PC-3 (cell line): Measurements from ENCODE around the gene ZNF25. TPM values are rescaled to one million over a fixed set of nuclear protein-coding genes. Genes with fewer than 3 reads are reported as not detected.
"Not testable (repeated sequence)": the region's sequence is repeated elsewhere in the genome, so short reads cannot be mapped to it uniquely, and the experiment has no call there.

Experiments
- ATAC-seq: fragments of 200-7000 bp; cut with Tn5 transposase; 2 replicates; pipeline ENCODE4 v1.9.1; 2020; ENCODE audit warnings: mild to moderate bottlenecking, moderate library complexity
- BruUV-seq: library from RNA; stranded (reverse); fragments of 400-500 nt; replicated peaks from 2 replicates; lab custom pipeline; 2021; lab: Mats Ljungman, UMichigan
- CTCF ChIA-PET: fragments of 300-600 bp; sonication (Branson Sonifier 250); formaldehyde crosslinking; loops from one replicate; lab custom pipeline; 2022; ENCODE audit warnings: antibody characterized with exemption; lab: Charles Lee
- POLR2A ChIA-PET: fragments of 300-600 bp; sonication (Branson Sonifier 250); formaldehyde crosslinking; loops from one replicate; lab custom pipeline; 2022; ENCODE audit warnings: antibody characterized with exemption; ENCODE audit not compliant: unreplicated experiment; lab: Charles Lee
- DNase-seq: peaks from one replicate; pipeline ENCODE4 v3.0.0-alpha.2; 2015
- H2AFZ ChIP-seq: fragments of 300-600 bp; sonication (generic); 2 replicates; pipeline ENCODE4 v1.6.0; 2016; ENCODE audit warnings: antibody characterized with exemption, low read length
- H3F3A ChIP-seq: fragments of 300-600 bp; sonication (generic); one replicate; pipeline ENCODE4 v1.6.0; 2017; ENCODE audit warnings: antibody characterized with exemption, low read length, control low read depth, mild to moderate bottlenecking; ENCODE audit not compliant: unreplicated experiment
- H3K27ac ChIP-seq: fragments of 300-600 bp; sonication (generic); 2 replicates; pipeline ENCODE4 v1.5.1; 2016; ENCODE audit warnings: mild to moderate bottlenecking, low read length
- H3K27me3 ChIP-seq: fragments of 300-600 bp; sonication (generic); 2 replicates; pipeline ENCODE4 v1.6.1; 2016; ENCODE audit warnings: low read length, mixed read lengths
- H3K36me3 ChIP-seq: fragments of 300-600 bp; sonication (generic); 2 replicates; pipeline ENCODE4 v1.6.1; 2016; ENCODE audit warnings: low read depth, mixed run types, low read length, mixed read lengths
- H3K4me1 ChIP-seq: fragments of 300-600 bp; sonication (generic); 2 replicates; pipeline ENCODE4 v1.5.1; 2016; ENCODE audit warnings: low read length; ENCODE audit not compliant: insufficient read depth
- H3K4me2 ChIP-seq: fragments of 300-600 bp; sonication (generic); 2 replicates; pipeline ENCODE4 v1.6.0; 2016; ENCODE audit warnings: low read length
- H3K4me3 ChIP-seq: fragments of 300-600 bp; sonication (generic); 2 replicates; pipeline ENCODE4 v1.5.1; 2016; ENCODE audit warnings: mild to moderate bottlenecking, low read length, mixed read lengths
- H3K79me2 ChIP-seq: fragments of 300-600 bp; sonication (generic); 2 replicates; pipeline ENCODE4 v1.6.1; 2017; ENCODE audit warnings: low read length, mixed read lengths
- H3K9ac ChIP-seq: fragments of 300-600 bp; sonication (generic); 2 replicates; pipeline ENCODE4 v1.6.0; 2016; ENCODE audit warnings: mild to moderate bottlenecking, low read length
- H3K9me2 ChIP-seq: fragments of 300-600 bp; sonication (generic); replicated peaks from 2 replicates; pipeline ENCODE4 v1.6.1; 2016; ENCODE audit warnings: mixed run types, low read length, mixed read lengths
- H3K9me3 ChIP-seq: fragments of 300-600 bp; sonication (generic); 2 replicates; pipeline ENCODE4 v1.6.1; 2016; ENCODE audit warnings: low read length, mixed read lengths
- H4K20me1 ChIP-seq: fragments of 300-600 bp; sonication (generic); 2 replicates; pipeline ENCODE4 v1.6.1; 2016; ENCODE audit warnings: low read length, mixed read lengths
- CTCF ChIP-seq: fragments of 300-600 bp; sonication (generic); conservative IDR thresholded peaks from 2 replicates; pipeline ENCODE4 v1.5.1; 2017; ENCODE audit warnings: antibody characterized with exemption, low read depth, mild to moderate bottlenecking, low read length
- EZH2 ChIP-seq: fragments of 300-600 bp; sonication (generic); IDR thresholded peaks from one replicate; pipeline ENCODE4 v1.6.1; 2017; ENCODE audit warnings: antibody characterized with exemption, mild to moderate bottlenecking, low read length; ENCODE audit not compliant: unreplicated experiment
- EZH2phosphoT487 ChIP-seq: fragments of 300-600 bp; sonication (generic); IDR thresholded peaks from 2 replicates; pipeline ENCODE4 v1.6.1; 2018; ENCODE audit warnings: mild to moderate bottlenecking, antibody characterized with exemption, low read length, borderline replicate concordance
- intact Hi-C: fragments of 100-400 bp; cut with micrococcal nuclease; formaldehyde crosslinking; loops from 2 replicates; pipeline ENCODE4 v1.9.0; 2023
- total RNA-seq: library from RNA; depleted of rRNA; stranded (reverse); fragments of >200 nt; gene quantifications from 2 replicates; pipeline ENCODE4 v1.2.3, GENCODE V29; 2014

ZNF25 gene
- total RNA-seq, 1 experiment from 2014 or later: 3.9 TPM

- no peaks in the 10 kb centered on the region for H3K36me3 ChIP-seq
- no TSS peak for BruUV-seq
- POLR2A ChIA-PET: no interaction called here
These were observed 26.6 kb upstream of the ZNF25 start for GRCh38 chr10:38003026-38003425.

GRCh38 chr10:38000474-38000873 lies 24.0 kb upstream of the ZNF25 start:
- DNase-seq, H3K9me3 ChIP-seq, BruUV-seq, H3K4me1 ChIP-seq, H3K27me3 ChIP-seq, ATAC-seq, CTCF ChIA-PET, H4K20me1 ChIP-seq, H3K27ac ChIP-seq, H3K4me3 ChIP-seq, H3K9me2 ChIP-seq, H3K79me2 ChIP-seq, H3K36me3 ChIP-seq, H2AFZ ChIP-seq, POLR2A ChIA-PET, H3K4me2 ChIP-seq, H3F3A ChIP-seq, H3K9ac ChIP-seq, intact Hi-C loops: not testable (repeated sequence)

More at GRCh38 chr10:38003026-38003425, 26.6 kb upstream of the ZNF25 start:
- H3K9me2 ChIP-seq: no peaks in the 10 kb centered on the region
- H3K27ac ChIP-seq: no peak overlapping the region
- no peak overlapping the region for H3K9ac ChIP-seq
- H3K79me2 ChIP-seq: no peaks in the 10 kb centered on the region
- no peaks in the 10 kb centered on the region for H3K9me3 ChIP-seq
- no peaks in the 10 kb centered on the region for H3K4me1 ChIP-seq
- H4K20me1 ChIP-seq: no peaks in the 10 kb centered on the region
- no peak overlapping the region for H3K4me2 ChIP-seq
- no peaks in the 10 kb centered on the region for H3F3A ChIP-seq
- H3K4me3 ChIP-seq: no peak overlapping the region
- DNase-seq: no peak
- ATAC-seq: no peak
- TF ChIP-seq CTCF: no peak
- intact Hi-C loops: no loop called here
- H3K27me3 ChIP-seq: no peaks in the 10 kb centered on the region
- CTCF ChIA-PET: no interaction called here
- H2AFZ ChIP-seq: no peak overlapping the region

GRCh38 chr10:37998920-37999319 lies 22.5 kb upstream of the ZNF25 start:
- H3K4me3 ChIP-seq, H3K27ac ChIP-seq, POLR2A ChIA-PET, H4K20me1 ChIP-seq, H3K79me2 ChIP-seq, H2AFZ ChIP-seq, H3K36me3 ChIP-seq, H3F3A ChIP-seq, H3K4me1 ChIP-seq, intact Hi-C loops, H3K9me3 ChIP-seq, BruUV-seq, ATAC-seq, H3K27me3 ChIP-seq, DNase-seq, H3K9ac ChIP-seq, H3K9me2 ChIP-seq, H3K4me2 ChIP-seq, CTCF ChIA-PET: not testable (repeated sequence)

- CTCF ChIA-PET: no interaction called here
- POLR2A ChIA-PET: no interaction called here
These were observed 15.6 kb upstream of the ZNF25 start for GRCh38 chr10:37992083-37992482.

More at GRCh38 chr10:37992083-37992482, 15.6 kb upstream of the ZNF25 start:
- Histone ChIP-seq H3K27me3 (no peaks in the 10 kb centered on the region), H3K4me1 (no peaks in the 10 kb centered on the region), H3K79me2 (no peaks in the 10 kb centered on the region), H3K4me3 (no peak overlapping the region), H3K9me2 (no peaks in the 10 kb centered on the region), H3K36me3 (no peaks in the 10 kb centered on the region), H2AFZ (no peak overlapping the region), H3K4me2 (no peak overlapping the region), H3F3A (no peaks in the 10 kb centered on the region), H3K9me3 (no peaks in the 10 kb centered on the region), H4K20me1 (no peaks in the 10 kb centered on the region), H3K9ac (no peak overlapping the region), H3K27ac (no peak overlapping the region)
- TF ChIP-seq CTCF: peak; percentile 35; the same call in 1 of the 2 replicates
- TF ChIP-seq EZH2: no peak
- no peak for TF ChIP-seq EZH2phosphoT487
- DNase-seq: no peak
- no peak; the same call in 1 of the 2 replicates for ATAC-seq
- no TSS peak for BruUV-seq
- intact Hi-C loops: no loop called here
